ENCODE results near the gene LYL1.

Gene LYL1

GRCh38 chr19:13074378-13074777 lies 28.3 kb downstream of the LYL1 start:
- no peak for DNase-seq

GRCh38 chr19:13073263-13073662 lies 29.4 kb downstream of the LYL1 start:
- TF ChIP-seq POLR2A (IDR thresholded peaks at IDR 0.05; ENCODE audit: low read length) (no peak), GATA1 (IDR thresholded peaks at IDR 0.05; ENCODE audit: low read depth, low read length) (no peak)
- no peak for DNase-seq

More at GRCh38 chr19:13074378-13074777, 28.3 kb downstream of the LYL1 start:
- TF ChIP-seq GATA1 (IDR thresholded peaks at IDR 0.05; ENCODE audit: low read depth, low read length) = no peak
- TF ChIP-seq POLR2A (IDR thresholded peaks at IDR 0.05; ENCODE audit: low read length) = no peak

GRCh38 chr19:13072188-13072908 lies 30.3 kb downstream of the LYL1 start:
- DNase-seq = peak; percentile 54 to 55
- no peak for TF ChIP-seq POLR2A (IDR thresholded peaks at IDR 0.05; ENCODE audit: low read length)
- no peak for TF ChIP-seq GATA1 (IDR thresholded peaks at IDR 0.05; ENCODE audit: low read depth, low read length)

- DNase-seq = no peak
Measured at GRCh38 chr19:13071444-13072187, 31.0 kb downstream of the LYL1 start.

GRCh38 chr19:13070425-13071140 lies 32.1 kb downstream of the LYL1 start:
- TF ChIP-seq POLR2A (IDR thresholded peaks at IDR 0.05; ENCODE audit: low read length) = no peak
- TF ChIP-seq GATA1 (IDR thresholded peaks at IDR 0.05; ENCODE audit: low read depth, low read length) = no peak
- DNase-seq = no peak

More at GRCh38 chr19:13071444-13072187, 31.0 kb downstream of the LYL1 start:
- no peak for TF ChIP-seq POLR2A (IDR thresholded peaks at IDR 0.05; ENCODE audit: low read length)
- no peak for TF ChIP-seq GATA1 (IDR thresholded peaks at IDR 0.05; ENCODE audit: low read depth, low read length)

- peak; percentile 83 for TF ChIP-seq POLR2A (IDR thresholded peaks at IDR 0.05; ENCODE audit: low read length)
- TF ChIP-seq GATA1 (IDR thresholded peaks at IDR 0.05; ENCODE audit: low read depth, low read length) = peak; percentile 95
- peak; percentile 95 to 98 for DNase-seq
Measured at GRCh38 chr19:13069415-13070359, 33.0 kb downstream of the LYL1 start.

- TF ChIP-seq GATA1 (IDR thresholded peaks at IDR 0.05; ENCODE audit: low read depth, low read length) (no peak), POLR2A (IDR thresholded peaks at IDR 0.05; ENCODE audit: low read length) (no peak)
- DNase-seq = peak in 1 of 2 experiments; percentile 50
Measured at GRCh38 chr19:13068085-13068846, 34.4 kb downstream of the LYL1 start.

- TF ChIP-seq GATA1 (IDR thresholded peaks at IDR 0.05; ENCODE audit: low read depth, low read length) (no peak), POLR2A (IDR thresholded peaks at IDR 0.05; ENCODE audit: low read length) (no peak)
- DNase-seq = no peak
Measured at GRCh38 chr19:13066933-13067807, 35.5 kb downstream of the LYL1 start.

GRCh38 chr19:13066226-13066625 lies 36.4 kb downstream of the LYL1 start:
- DNase-seq = no peak
- TF ChIP-seq POLR2A (IDR thresholded peaks at IDR 0.05; ENCODE audit: low read length) = no peak

- no peak for TF ChIP-seq GATA1 (IDR thresholded peaks at IDR 0.05; ENCODE audit: low read depth, low read length)
- TF ChIP-seq POLR2A (IDR thresholded peaks at IDR 0.05; ENCODE audit: low read length) = no peak
Measured at GRCh38 chr19:13064092-13064489, 38.6 kb downstream of the LYL1 start.

GRCh38 chr19:13063461-13064091 lies 39.1 kb downstream of the LYL1 start:
- no peak for DNase-seq
- TF ChIP-seq GATA1 (IDR thresholded peaks at IDR 0.05; ENCODE audit: low read depth, low read length) (no peak), POLR2A (IDR thresholded peaks at IDR 0.05; ENCODE audit: low read length) (no peak)

More at GRCh38 chr19:13064092-13064489, 38.6 kb downstream of the LYL1 start:
- no peak for DNase-seq
